ENCODE data around the gene HDAC9. TPM values are rescaled to one million over a fixed set of nuclear protein-coding genes. Genes with fewer than 3 reads are reported as not detected.
"Not testable (repeated sequence)": the region's sequence is repeated elsewhere in the genome, so short reads cannot be mapped to it uniquely, and the experiment has no call there.

HDAC9 gene
- total RNA-seq, 4 donors from 2014 or later, result 3.4 to 7.2 (median 4.5) TPM

GRCh38 chr7:18715988-18716387 is 220.4 kb downstream of the HDAC9 start:
- TF ChIP-seq EP300 (IDR thresholded peaks at IDR 0.05) (no peak), POLR2AphosphoS5 (IDR thresholded peaks at IDR 0.05) (no peak), POLR2A (IDR thresholded peaks at IDR 0.05) (no peak)
- TF ChIP-seq, protein P1, sequence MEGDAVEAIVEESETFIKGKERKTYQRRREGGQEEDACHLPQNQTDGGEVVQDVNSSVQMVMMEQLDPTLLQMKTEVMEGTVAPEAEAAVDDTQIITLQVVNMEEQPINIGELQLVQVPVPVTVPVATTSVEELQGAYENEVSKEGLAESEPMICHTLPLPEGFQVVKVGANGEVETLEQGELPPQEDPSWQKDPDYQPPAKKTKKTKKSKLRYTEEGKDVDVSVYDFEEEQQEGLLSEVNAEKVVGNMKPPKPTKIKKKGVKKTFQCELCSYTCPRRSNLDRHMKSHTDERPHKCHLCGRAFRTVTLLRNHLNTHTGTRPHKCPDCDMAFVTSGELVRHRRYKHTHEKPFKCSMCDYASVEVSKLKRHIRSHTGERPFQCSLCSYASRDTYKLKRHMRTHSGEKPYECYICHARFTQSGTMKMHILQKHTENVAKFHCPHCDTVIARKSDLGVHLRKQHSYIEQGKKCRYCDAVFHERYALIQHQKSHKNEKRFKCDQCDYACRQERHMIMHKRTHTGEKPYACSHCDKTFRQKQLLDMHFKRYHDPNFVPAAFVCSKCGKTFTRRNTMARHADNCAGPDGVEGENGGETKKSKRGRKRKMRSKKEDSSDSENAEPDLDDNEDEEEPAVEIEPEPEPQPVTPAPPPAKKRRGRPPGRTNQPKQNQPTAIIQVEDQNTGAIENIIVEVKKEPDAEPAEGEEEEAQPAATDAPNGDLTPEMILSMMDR (IDR thresholded peaks at IDR 0.05), result no peak
- Histone ChIP-seq H3K4me1 (no peaks in the 10 kb centered on the region), H3K36me3 (no peaks in the 10 kb centered on the region), H3K27me3 (no peaks in the 10 kb centered on the region), H3K9me3 (no peaks in the 10 kb centered on the region), H3K27ac (no peak overlapping the region), H3K4me3 (no peak overlapping the region)
- 60% methylated on average over 2 of the region's 2 CpGs for WGBS
- DNase-seq (ENCODE audit: low spot score in 2 of 2), result no peak

DNA sequence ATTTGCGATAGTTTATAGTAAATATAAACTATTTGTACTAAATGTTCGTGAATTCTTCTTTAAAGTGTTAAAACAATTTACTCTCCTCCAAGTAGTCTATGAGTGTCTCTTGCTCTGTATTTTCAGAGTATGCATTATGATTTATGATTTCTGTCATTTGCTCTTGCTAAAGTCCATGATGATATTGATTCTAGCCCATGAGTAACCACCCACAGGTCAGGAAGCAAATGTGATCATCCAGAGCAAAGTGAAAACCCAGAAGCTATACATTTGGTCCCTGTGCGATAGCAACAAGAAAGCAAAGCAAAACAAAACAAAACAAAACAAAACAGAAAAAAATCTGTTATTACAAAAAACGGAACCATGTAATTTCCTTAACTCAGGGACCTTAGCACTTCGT is 225.9 kb downstream of the HDAC9 start:
- Histone ChIP-seq H3K4me3 (no peak overlapping the region), H3K4me1 (no peaks in the 10 kb centered on the region), H3K9me3 (no peaks in the 10 kb centered on the region), H3K27me3 (no peaks in the 10 kb centered on the region), H3K36me3 (no peaks in the 10 kb centered on the region), H3K27ac (no peak overlapping the region)
- WGBS, result 94% methylated on average over 5 of the region's 5 CpGs
- TF ChIP-seq, protein P1 (IDR thresholded peaks at IDR 0.05), result no peak
- TF ChIP-seq POLR2A (IDR thresholded peaks at IDR 0.05) (no peak), POLR2AphosphoS5 (IDR thresholded peaks at IDR 0.05) (no peak), EP300 (IDR thresholded peaks at IDR 0.05) (no peak)
- DNase-seq (ENCODE audit: low spot score in 2 of 2), result no peak

- no peaks in the 10 kb centered on the region for H3K9me3 ChIP-seq
- 87% methylated on average over 2 of the region's 2 CpGs for WGBS
- no peaks in the 10 kb centered on the region for H3K36me3 ChIP-seq
- TF ChIP-seq, protein P1 (IDR thresholded peaks at IDR 0.05), result no peak
- TF ChIP-seq POLR2A (IDR thresholded peaks at IDR 0.05) (no peak), EP300 (IDR thresholded peaks at IDR 0.05) (no peak), POLR2AphosphoS5 (IDR thresholded peaks at IDR 0.05) (no peak)
- no peak for DNase-seq (ENCODE audit: low spot score in 2 of 2)
- H3K27ac ChIP-seq, result no peak overlapping the region
- no peaks in the 10 kb centered on the region for H3K4me1 ChIP-seq
- no peak overlapping the region for H3K4me3 ChIP-seq
- H3K27me3 ChIP-seq, result no peaks in the 10 kb centered on the region
Observed at GRCh38 chr7:18724318-18724717, 228.8 kb downstream of the HDAC9 start.

GRCh38 chr7:18727115-18727870 is 231.7 kb downstream of the HDAC9 start:
- Histone ChIP-seq H3K27ac (no peak overlapping the region), H3K4me3 (no peak overlapping the region), H3K27me3 (no peaks in the 10 kb centered on the region), H3K9me3 (no peaks in the 10 kb centered on the region), H3K36me3 (no peaks in the 10 kb centered on the region), H3K4me1 (no peaks in the 10 kb centered on the region)
- DNase-seq (ENCODE audit: low spot score in 2 of 2), result no peak
- no peak for TF ChIP-seq EP300 (IDR thresholded peaks at IDR 0.05)
- no peak for TF ChIP-seq POLR2AphosphoS5 (IDR thresholded peaks at IDR 0.05)
- no peak for TF ChIP-seq POLR2A (IDR thresholded peaks at IDR 0.05)
- TF ChIP-seq, protein P1 (IDR thresholded peaks at IDR 0.05), result no peak
- 75% methylated on average over 18 of the region's 18 CpGs for WGBS

DNA sequence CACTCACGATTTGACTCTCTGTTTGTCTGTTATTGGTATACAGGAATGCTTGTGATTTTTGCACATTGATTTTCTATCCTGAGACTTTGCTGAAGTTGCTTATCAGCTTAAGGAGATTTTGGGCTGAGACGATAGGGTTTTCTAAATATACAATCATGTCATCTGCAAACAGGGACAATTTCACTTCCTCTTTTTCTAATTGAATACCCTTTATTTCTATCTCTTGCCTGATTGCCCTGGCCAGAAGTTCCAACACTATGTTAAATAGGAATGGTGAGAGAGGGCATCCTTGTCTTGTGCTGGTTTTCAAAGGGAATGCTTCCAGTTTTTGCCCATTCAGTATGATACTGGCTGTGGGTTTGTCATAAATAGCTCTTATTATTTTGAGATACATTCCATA is 240.5 kb downstream of the HDAC9 start:
- WGBS, result 78% methylated on average over 2 of the region's 2 CpGs
- not testable (repeated sequence) for H3K4me1 ChIP-seq; H3K27ac ChIP-seq; DNase-seq (ENCODE audit: low spot score in 2 of 2); H3K27me3 ChIP-seq; H3K36me3 ChIP-seq; H3K4me3 ChIP-seq; H3K9me3 ChIP-seq

GRCh38 chr7:18740579-18740988 is 245.0 kb downstream of the HDAC9 start:
- H3K27me3 ChIP-seq, result no peaks in the 10 kb centered on the region
- no peaks in the 10 kb centered on the region for H3K36me3 ChIP-seq
- H3K4me1 ChIP-seq, result no peaks in the 10 kb centered on the region
- no peak overlapping the region for H3K4me3 ChIP-seq
- no peaks in the 10 kb centered on the region for H3K9me3 ChIP-seq
- no peak overlapping the region for H3K27ac ChIP-seq
- TF ChIP-seq POLR2AphosphoS5 (IDR thresholded peaks at IDR 0.05) (no peak), POLR2A (IDR thresholded peaks at IDR 0.05) (no peak), EP300 (IDR thresholded peaks at IDR 0.05) (no peak)
- TF ChIP-seq, protein P1 (IDR thresholded peaks at IDR 0.05), result no peak
- no peak for DNase-seq (ENCODE audit: low spot score in 2 of 2)
